ENCODE measurements around the gene TMPRSS6. TPM values are rescaled to one million over a fixed set of nuclear protein-coding genes. Genes with fewer than 3 reads are reported as not detected.
A peak's percentile ranks its signal among the peaks of the same experiment; 100 is the strongest.

The TMPRSS6 gene
- polyA plus RNA-seq, 3 donors = not detected

- TF ChIP-seq CTCF (IDR thresholded peaks at IDR 0.05) = no peak
- Histone ChIP-seq H2AFZ (ENCODE audit: insufficient read depth, low read depth, low read length, poor library complexity, severe bottlenecking) (no peak overlapping the region), H3K27me3 (ENCODE audit: control insufficient read depth in 2 of 2, insufficient read depth in 2 of 2, low read length in 2 of 2) (peaks cover 8 to 19% of the 10 kb centered on the region in 2 donors), H3K9ac (ENCODE audit: insufficient read depth, low read length, poor library complexity, severe bottlenecking) (no peak overlapping the region), H4K20me1 (ENCODE audit: insufficient read depth, low read length) (no peaks in the 10 kb centered on the region), H3K79me2 (ENCODE audit: insufficient read depth, low read length) (no peaks in the 10 kb centered on the region), H3K4me1 (ENCODE audit: control insufficient read depth in 1 of 2, insufficient read depth in 2 of 2, low read length in 2 of 2) (no peaks in the 10 kb centered on the region), H3K27ac (ENCODE audit: low read depth in 1 of 2, low read length in 2 of 2) (no peak overlapping the region), H3K4me3 (replicated peaks in 1 of 3; ENCODE audit: low read depth in 2 of 3, low read length in 3 of 3) (no peak overlapping the region), H3K36me3 (replicated peaks in 1 of 2; ENCODE audit: control insufficient read depth in 1 of 2, insufficient read depth in 2 of 2, low read length in 2 of 2) (peaks cover 10% of the 10 kb centered on the region in 2 donors), H3K4me2 (replicated peaks; ENCODE audit: extremely low read depth, low read length, poor library complexity, severe bottlenecking) (no peak overlapping the region), H3K9me3 (replicated peaks in 1 of 2; ENCODE audit: control insufficient read depth in 1 of 2, insufficient read depth in 1 of 2, low read length in 2 of 2) (no peaks in the 10 kb centered on the region)
- 96% methylated on average over 10 of the region's 11 CpGs for WGBS (ENCODE audit: insufficient coverage)
- DNase-seq = no peak
- no peaks in the 10 kb centered on the region for H3K4me1 Mint-ChIP-seq
- peaks cover 3 to 15% of the 10 kb centered on the region in 2 donors for H3K36me3 Mint-ChIP-seq
- H3K27ac Mint-ChIP-seq = peak overlapping the region in 1 of 7 donors; percentile 36
- intact Hi-C loops (cut with micrococcal nuclease) = no loop called here
- H3K9me3 Mint-ChIP-seq = peaks cover 0 to 3% (median 0%) of the 10 kb centered on the region in 7 donors
- no peak overlapping the region for H3K4me3 Mint-ChIP-seq
- H3K27me3 Mint-ChIP-seq (ENCODE audit: low read depth in 3 of 3) = peaks cover 15 to 27% (median 27%) of the 10 kb centered on the region in 3 donors
Measured at GRCh38 chr22:37064553-37064952, 45.0 kb downstream of the TMPRSS6 start.

- H2AFZ ChIP-seq (ENCODE audit: insufficient read depth, low read depth, low read length, poor library complexity, severe bottlenecking) = no peak overlapping the region
Measured at GRCh38 chr22:37063431-37064420, 45.8 kb downstream of the TMPRSS6 start.

More at GRCh38 chr22:37063431-37064420, 45.8 kb downstream of the TMPRSS6 start:
- Histone ChIP-seq H3K27ac (ENCODE audit: low read depth in 1 of 2, low read length in 2 of 2) (no peak overlapping the region), H3K79me2 (ENCODE audit: insufficient read depth, low read length) (no peaks in the 10 kb centered on the region), H3K4me1 (ENCODE audit: control insufficient read depth in 1 of 2, insufficient read depth in 2 of 2, low read length in 2 of 2) (no peaks in the 10 kb centered on the region), H3K27me3 (ENCODE audit: control insufficient read depth in 2 of 2, insufficient read depth in 2 of 2, low read length in 2 of 2) (peaks cover 7 to 13% of the 10 kb centered on the region in 2 donors), H3K4me2 (replicated peaks; ENCODE audit: extremely low read depth, low read length, poor library complexity, severe bottlenecking) (no peak overlapping the region), H4K20me1 (ENCODE audit: insufficient read depth, low read length) (no peaks in the 10 kb centered on the region), H3K4me3 (replicated peaks in 1 of 3; ENCODE audit: low read depth in 2 of 3, low read length in 3 of 3) (no peak overlapping the region), H3K9ac (ENCODE audit: insufficient read depth, low read length, poor library complexity, severe bottlenecking) (no peak overlapping the region), H3K9me3 (replicated peaks in 1 of 2; ENCODE audit: control insufficient read depth in 1 of 2, insufficient read depth in 1 of 2, low read length in 2 of 2) (no peaks in the 10 kb centered on the region), H3K36me3 (replicated peaks in 1 of 2; ENCODE audit: control insufficient read depth in 1 of 2, insufficient read depth in 2 of 2, low read length in 2 of 2) (peaks cover 10 to 13% of the 10 kb centered on the region in 2 donors)
- peaks cover 11 to 21% (median 21%) of the 10 kb centered on the region in 3 donors for H3K27me3 Mint-ChIP-seq (ENCODE audit: low read depth in 3 of 3)
- intact Hi-C loops (cut with micrococcal nuclease) = no loop called here
- WGBS (ENCODE audit: insufficient coverage) = 88% methylated on average over 24 of the region's 28 CpGs
- no peaks in the 10 kb centered on the region for H3K4me1 Mint-ChIP-seq
- peaks cover 0 to 3% (median 0%) of the 10 kb centered on the region in 7 donors for H3K9me3 Mint-ChIP-seq
- H3K4me3 Mint-ChIP-seq = no peak overlapping the region
- no peak for TF ChIP-seq CTCF (IDR thresholded peaks at IDR 0.05)
- no peak overlapping the region for H3K27ac Mint-ChIP-seq
- no peak for DNase-seq
- H3K36me3 Mint-ChIP-seq = peaks cover 7 to 20% of the 10 kb centered on the region in 2 donors

All from CD14-positive monocyte (primary cell).